EL (cell line): Measurements from ENCODE around the gene PIBF1.
A peak's percentile ranks its signal among the peaks of the same experiment; 100 is the strongest.
"Not testable (repeated sequence)": the region's sequence is repeated elsewhere in the genome, so short reads cannot be mapped to it uniquely, and the experiment has no call there.

Experiments
- DNase-seq: peaks from one replicate; pipeline ENCODE4 v3.0.0-alpha.2; 2016

PIBF1 gene

DNA sequence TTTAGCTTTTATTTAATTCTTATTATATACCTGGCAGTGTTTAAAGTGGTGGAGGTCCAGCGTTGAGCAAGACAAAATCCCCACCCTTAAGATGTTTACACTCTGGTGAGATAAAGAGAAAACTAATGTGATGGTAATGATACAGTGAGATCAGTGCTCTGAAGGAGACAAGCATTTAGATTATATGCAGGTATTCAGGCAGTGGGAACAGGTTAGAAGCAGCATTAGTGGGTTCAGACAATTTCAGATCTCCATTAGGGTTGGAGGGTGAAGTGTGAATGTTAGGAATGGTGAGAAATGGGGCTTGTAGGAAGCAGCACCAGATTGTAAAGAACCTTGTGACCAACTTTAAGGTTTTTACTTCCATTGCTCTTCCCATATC is 39.0 kb downstream of the PIBF1 start:
- DNase-seq, result no peak

DNA sequence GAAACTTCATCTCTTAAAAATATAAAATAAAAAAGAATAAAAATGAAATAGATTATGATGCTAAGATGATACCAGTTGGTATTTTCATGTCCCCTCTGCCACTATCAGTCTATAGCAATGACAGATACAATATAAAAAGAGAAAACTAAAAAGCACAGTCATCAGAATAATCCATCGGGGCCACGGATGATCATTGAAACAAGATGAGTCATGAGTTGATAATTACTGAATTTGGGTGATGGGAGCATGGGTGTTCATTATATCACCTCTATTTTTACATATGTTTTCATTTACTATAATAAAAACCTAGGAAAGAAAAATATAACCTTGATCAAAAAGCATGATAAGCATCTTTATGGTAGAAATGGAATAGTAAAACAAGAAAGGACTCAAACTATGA is 41.1 kb downstream of the PIBF1 start:
- no peak for DNase-seq

DNA sequence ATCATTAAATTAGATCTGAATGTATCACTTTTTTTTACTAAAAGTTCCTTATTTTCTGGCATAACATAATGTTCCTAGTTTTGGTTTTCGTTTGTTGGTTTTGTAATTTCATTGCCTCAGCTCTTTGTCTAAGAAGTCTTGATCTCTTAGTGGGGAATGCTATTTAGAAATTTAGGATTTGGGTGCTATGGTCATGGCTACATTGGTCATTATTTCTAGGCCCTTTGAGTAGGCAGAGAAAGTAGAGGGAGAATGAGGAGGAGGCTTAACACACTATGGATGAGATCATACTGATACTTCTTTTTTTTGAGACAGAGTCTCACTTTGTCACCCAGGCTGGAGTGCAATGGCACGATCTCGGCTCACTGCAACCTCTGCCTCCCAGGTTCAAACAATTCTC is 41.8 kb downstream of the PIBF1 start:
- DNase-seq, result no peak

DNA sequence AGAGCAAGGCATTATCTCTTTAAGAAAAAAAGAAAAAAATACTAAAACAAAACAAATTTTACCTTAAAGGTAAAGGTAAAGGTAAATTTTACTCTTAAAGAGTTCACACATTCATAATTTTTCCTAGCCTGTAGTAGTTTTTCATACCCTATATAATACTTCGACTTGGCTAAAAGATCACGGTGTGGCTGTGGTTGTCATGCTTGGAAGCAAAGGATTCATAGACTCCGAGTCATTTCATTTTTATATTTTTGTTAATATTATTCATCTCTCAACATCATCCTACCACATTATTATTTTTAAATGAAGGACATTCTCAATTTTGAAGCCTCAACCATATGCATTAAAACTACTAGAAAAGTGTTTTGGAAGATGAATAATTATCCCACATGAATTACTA is 52.7 kb downstream of the PIBF1 start:
- no peak for DNase-seq

DNA sequence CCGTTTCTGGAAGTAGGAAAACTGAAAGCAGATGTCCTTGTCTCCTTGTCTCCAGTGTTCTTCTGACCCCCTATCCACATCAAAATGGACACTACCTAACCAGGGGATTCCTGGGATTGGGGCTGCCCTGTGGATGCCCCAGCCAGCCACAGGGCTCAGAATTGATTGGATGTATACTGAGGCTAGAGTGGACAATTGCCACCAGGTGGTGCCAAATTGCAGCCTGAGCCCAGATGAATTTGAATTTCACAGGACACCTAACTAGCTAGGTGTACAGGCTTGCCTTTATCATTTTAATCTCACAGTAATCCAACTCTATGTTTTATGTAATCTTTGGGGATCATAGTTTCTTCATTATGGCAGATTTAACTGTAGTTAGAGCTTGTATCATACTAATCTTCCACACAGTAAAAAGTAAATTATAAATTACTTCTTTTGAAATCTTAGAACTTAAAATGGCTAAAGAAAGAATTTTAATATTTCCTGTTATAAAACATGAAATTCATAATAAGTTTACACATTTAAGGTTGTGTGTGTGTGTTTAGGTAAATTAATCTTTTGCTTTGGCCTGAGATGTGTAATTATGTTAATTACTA is 58.0 kb downstream of the PIBF1 start:
- DNase-seq, result peak; percentile 47

DNA sequence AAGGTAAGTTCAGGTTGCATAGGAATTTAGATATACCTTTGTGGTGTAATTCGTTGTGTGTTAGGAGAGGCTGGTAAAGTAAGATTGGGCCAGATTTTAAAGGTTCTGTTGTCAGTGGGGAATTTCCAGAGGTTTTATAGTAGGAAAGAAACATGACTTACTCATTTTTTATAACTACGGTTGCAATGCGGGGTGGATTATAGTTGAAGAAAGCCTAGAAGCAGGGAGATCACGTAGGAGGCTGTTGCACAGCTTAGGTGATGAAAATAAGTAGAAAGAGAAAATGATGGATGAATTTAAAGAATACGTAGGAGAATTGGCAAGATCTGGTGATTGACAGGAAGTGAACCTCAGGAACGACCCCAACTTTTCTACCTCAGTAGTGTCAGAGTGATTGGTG is 61.1 kb downstream of the PIBF1 start:
- DNase-seq, result no peak

DNA sequence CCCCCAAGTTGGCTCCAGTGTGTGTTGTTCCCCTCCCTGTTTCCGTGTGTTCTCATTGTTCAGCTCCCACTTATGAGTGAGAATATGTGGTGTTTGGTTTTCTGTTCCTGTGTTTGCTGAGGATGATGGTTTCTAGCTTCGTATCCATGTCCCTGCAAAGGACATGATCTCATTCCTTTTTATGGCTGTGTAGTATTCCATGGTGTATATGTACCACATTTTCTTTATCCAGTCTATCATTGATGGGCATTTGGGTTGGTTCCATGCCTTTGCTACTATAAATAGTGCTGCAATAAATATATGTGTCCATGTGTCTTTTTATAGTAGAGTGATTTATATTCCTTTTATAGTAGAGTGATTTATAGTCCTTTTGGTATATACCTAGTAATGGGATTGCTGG is 63.2 kb downstream of the PIBF1 start:
- DNase-seq, result not testable (repeated sequence)

DNA sequence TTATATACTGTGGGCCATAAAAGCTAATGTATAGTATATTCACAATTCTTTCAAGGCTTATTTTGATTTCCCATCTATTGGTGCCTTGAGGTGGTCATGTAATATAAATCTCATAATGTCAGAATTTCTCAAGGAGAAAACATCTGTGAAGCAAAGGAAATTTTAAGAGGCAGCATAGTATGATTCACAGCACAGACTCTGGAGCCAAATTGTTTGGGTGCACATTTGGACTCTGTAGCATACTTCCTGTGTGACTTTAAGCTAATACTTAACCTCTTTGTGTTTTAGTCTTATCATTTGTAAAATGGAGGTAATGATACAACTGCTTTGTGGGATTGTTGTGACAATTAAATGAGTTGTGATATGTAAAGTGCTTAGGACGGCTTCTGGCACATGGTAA is 67.6 kb downstream of the PIBF1 start:
- peak; percentile 19 for DNase-seq

DNA sequence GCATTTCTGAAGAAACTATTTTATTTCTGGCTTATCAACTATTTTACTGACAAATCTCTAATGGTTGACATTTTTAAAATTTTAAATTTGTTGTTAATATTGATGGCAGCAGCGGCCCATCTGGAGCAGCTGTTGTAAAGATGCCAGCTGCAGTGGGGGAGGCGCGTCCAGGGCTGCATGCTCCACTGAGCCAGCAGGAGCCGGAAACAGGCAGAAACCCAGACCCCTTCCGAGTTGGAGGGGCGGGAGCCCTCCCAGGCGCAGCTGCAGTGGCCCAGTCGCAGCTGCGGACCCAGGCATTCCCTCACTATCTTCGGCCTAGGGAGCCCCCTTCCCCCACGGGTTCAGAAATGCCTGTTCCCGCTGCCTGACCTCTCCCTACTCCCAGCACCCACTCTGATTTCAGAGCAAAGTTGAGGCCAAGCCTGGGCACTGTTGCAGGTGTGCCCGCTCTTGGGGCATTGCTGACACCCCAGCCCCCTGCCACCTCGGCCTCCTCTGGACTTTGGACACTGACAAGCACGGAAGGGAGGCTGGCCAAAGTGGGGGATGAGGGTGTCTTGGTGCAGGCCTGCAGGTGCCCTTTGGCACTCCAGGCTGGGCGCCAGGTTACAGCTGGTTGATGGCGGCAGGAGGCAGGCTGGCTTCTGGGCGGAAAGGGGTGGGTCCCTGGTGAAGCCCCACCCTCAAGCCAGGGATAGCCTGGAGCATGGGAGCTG is 69.2 kb downstream of the PIBF1 start:
- DNase-seq, result no peak

DNA sequence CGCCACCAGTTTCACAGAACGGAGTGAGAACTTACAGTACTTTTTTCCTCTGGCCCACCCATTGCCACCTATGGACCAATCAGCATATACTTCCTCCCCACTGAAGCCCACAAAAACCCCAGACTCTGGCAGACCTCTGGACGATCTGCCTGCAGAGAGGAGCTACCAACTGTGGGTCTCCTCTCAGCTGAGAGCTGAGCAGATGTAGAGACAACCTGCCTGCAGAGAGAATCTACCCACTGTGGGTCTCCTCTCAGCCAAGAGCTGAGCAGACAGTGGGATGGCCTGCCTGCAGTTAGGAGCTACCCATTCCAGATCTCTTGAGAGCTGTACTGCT is 69.7 kb downstream of the PIBF1 start:
- DNase-seq, result no peak

DNA sequence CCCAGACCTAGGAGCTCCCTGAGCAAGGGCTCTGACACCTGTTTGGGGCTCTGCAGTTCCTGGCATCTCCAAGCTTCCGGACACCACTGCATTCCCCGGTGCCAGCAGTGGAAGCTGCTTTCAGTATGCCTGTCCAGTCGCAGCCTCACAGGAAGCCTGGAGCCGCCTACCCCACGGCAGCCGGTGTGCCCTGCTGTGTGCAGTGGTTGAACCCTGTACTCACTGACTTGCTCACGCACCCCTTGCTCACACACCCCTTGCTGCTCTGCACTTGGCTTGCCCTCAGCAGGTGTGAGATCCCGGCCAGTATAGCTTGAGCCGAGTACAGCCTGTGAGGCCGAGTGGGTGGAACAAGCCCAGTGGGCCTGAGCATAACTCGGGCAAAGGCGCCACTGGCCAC is 70.3 kb downstream of the PIBF1 start:
- no peak for DNase-seq

DNA sequence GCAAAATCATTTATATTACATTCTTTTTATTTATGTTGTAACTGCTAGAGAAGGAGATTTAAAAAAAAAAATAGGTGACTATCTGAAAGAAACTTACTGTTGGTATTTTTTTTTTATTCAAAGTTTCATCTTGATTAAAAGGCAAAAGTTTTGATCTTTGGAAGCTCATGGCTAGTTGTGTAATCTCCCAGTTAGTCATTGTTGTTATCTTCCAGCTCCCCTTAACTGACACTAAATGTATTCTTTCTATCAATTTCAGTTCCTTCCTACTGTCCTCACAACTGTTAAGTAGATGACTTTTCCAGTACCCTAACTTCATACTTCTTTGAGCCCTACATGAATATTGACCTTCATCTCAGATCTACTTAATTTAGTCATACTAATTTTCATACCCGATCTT is 71.1 kb downstream of the PIBF1 start:
- DNase-seq, result no peak

DNA sequence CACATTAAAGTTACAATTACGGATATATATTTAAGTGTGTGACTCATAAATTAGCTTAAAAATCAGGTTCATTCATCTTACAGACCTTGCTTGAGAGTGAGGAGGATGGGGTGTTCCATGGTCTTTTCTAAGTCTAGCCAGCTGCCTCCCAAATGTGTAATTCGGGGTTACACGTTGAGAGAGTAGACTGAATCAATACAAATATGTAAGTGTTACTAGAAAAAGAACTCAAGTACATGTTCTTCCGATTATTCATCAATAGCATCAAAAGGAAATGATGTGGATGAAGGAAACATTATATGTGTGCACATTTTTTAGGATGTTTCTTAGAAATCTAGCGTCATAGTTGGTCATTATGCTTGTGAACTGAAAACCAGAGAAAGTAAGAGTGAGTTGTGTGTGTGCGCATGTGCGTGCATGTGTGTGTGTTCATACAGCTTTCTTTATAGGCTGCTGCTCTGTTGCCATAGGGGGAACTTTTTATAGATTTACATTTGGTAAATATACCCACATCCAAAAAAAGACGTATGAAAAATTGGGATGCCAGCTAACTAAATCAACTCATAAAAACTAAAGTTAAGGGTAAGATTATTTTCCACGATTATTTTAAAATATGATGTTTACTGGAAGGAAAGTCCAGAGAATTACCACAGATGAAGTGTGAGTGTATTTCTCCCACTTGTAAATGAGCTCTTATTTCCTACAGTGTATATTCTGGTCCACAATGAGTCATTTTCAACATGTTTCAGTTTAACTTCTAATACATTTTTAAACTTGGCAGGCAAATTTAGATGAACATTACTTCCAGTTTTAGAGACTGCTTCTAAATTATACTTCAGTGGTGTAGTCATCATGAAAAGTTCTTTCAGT is 82.4 kb downstream of the PIBF1 start:
- DNase-seq, result peak; percentile 32

DNA sequence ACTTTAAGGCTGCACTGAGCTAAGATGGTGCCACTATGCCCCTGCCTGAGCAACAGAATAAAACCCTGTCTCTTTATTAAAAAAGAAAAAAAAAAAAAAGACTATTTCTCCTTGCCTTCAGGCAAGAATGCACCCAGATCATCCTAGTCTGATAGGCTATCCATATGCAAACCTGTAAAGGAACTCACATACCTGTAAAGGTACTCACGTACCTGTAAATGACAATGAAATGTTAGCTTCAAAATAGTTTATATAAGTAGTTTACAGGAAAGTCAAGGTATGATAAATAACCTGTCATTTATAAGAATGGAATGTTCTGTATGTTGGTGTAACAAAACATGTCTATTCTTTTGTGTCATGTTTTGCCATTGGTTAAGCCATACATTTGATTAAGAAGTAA is 86.3 kb downstream of the PIBF1 start:
- DNase-seq, result no peak

DNA sequence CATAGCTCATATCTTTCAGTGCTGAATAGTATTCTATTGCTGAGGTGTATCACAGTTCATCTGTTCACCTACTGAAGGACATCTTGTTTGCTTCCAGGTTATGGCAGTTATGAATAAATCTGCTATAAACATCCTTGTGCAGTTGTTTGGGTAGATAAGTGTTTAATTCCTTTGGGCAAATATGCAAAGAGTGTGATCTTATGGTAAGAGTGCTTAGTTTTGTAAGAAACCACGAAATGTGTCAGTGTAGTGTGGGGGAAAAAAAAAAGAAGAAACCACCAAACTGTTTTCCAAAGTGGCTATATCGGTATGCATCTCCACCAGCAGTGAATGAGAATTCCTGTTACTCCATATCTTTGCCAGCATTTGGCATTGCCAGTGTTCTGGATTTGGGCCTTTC is 93.3 kb downstream of the PIBF1 start:
- no peak for DNase-seq

DNA sequence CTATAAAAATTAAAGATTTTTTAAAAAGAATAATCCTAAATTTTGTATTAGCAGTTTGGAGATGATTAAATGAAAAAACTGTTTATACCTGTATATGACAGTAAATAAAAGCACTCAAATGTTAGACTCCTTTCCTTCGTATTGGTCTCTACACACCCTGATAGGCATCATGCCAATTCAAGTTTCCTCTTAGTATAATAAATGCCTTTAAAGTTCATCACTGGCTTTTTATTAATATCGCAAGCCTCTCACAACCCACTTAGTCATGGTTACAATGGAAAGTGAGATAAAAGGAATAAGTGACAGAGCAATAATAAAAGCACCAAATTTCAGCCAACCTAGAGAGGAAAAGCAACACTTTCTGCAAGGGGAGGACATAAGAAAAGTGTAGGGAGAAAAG is 102.2 kb downstream of the PIBF1 start:
- no peak for DNase-seq

DNA sequence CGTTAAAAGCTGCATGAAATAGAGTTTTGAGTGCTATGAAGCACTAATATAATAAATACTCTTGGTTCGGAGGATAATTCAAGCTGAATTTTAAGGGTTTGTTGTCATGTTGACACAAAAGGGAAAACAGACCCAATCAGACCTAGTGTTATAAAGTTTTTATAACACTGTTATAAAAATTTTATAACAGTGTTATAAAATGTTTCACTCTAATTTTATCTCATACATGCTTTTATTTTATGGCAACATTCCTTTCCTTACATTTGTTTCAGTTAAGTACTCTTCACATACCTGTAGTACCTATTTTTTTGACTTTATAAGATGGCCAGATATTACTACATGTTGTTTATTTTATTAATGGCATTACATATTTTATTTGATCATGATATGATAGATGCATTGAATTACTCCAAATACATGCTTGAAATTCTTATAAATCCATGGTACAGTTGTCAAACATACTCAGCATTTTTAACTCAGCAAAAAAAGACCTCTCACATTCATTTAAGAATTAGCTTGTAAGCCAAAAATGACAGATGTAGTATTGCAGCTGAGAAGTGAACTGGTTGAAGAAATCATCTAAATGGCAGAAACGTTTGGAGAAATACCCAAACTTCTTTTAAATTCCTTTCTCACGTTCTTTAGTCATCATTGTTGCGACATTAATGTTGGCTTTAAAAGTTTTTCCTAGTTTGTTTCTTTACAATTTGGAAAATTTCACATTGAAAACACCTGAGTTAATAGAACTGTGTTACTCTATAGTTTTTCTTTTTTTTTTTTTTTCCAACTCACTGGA is 104.5 kb downstream of the PIBF1 start:
- peak; percentile 10 for DNase-seq

DNA sequence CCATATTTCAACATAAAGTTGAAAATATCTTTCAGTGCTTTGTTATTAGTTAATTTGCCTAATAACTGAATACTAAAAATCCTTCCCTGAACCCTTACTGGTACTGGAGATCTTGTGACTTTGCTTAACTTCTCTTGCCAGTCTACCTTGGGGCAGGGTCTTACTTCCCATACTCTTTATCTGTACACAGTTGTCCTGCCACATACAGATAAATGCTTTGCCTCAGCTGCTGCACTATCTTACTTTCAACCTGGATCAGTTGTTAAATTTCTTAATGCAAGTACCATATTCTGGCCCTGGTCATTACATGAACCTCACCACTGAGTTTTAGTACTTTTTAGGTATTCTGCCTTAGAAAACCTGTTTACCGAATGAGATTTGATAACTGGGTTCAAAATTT is 107.6 kb downstream of the PIBF1 start:
- no peak for DNase-seq

DNA sequence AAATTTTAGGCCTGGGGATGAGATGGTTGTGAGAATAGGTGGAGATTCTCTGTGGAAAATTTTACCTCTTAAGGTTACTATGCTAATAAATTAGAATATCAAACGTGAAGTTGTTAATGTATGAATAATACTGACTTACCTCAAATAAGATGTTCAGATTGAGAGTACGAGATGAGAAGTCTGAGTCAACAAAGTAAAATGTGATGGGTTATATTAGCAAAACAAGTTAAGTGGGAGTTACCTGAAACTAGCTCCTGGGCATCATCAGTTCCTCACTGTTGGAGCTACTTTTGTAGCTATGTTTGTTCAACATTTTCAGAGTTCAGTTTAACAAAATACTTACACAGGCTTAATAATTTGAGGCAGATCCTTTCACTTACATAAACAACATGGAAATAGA is 108.6 kb downstream of the PIBF1 start:
- no peak for DNase-seq

DNA sequence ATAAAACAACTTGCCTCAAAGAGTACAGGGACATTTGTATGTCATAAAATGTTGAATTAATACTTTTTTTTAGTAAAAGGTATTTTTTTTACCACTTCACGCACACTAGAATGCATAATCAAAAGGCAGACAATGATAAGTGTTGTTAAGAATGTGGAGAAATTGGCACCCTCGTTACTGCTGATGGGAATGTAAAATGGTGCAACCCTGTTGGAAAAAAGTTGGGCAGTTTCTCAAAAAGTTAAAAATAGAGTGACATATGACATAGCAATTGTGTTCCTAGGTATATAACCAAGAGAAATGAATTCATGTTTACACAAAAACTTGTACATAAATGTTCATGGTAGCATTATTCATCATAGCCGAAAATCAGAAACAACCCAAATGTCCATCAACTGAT is 109.5 kb downstream of the PIBF1 start:
- DNase-seq, result no peak

DNA sequence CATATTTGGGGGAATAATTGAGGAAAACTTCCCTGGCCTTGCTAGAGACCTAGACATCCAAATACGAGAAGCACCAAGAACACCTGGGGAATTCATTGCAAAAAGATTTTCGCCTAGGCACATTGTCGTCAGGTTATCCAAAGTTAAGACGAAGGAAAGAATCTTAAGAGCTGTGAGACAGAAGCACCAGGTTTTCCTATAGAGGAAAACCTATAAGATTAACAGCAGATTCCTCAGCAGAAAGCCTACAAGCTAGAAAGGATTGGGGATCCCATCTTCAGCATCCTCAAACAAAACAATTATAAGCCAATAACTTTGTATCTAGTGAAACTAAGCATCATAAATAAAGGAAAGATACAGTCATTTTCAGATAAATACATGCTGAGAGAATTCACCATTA is 114.9 kb downstream of the PIBF1 start:
- DNase-seq, result no peak

DNA sequence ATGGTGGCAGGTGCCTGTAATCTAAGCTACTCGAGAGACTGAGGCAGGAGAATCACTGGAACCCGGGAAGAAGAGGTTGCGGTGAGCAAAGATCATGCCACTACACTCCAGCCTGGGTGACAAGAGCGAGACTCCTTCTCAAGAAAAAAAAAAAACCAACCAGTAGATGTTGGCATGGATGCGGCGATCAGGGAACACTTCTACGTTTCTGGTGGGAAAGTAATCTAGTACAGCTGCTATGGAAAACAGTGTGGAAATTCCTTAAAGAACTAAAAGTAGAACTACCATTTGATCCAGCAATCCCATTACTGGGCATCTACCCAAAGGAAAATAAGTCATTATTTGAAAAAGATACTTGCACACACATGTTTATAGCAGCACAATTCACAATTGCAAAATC is 119.6 kb downstream of the PIBF1 start:
- not testable (repeated sequence) for DNase-seq

DNA sequence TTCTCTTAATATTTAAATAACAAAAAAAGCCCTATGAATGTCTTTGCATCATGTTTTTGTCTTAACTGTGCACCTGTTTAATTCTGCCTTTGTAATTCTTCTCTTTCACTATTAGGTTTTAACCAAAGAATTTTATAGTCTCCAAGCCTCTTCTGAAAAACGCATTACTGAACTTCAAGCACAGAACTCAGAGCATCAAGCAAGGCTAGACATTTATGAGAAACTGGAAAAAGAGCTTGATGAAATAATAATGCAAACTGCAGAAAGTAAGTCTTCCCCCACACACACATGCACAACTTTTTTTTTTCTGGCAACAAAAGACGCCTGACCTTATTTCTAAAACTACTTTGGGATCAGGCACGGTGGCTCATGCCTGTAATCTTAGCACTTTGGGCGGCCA is 126.5 kb downstream of the PIBF1 start:
- DNase-seq, result no peak

DNA sequence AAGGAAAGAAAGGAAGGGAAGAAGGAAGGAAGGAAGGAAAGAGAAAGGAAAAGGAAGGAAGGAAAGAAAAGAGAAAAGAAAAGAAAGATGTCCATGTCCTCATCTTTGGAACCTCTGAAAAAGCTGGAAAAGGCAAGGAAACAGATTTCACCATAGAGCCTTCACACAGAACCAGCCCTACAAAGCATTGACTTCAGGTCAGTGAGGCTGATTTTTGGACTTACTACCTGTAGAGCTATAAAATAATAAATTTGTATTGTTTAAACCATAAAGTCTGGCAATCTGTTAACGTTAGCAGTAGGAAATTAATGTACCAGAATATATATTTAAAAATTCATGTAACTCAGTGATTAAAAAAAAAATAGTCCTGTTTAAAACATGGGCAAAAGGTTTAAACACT is 130.0 kb downstream of the PIBF1 start:
- no peak for DNase-seq
